Fibroblast of gingiva (primary cell): ENCODE measurements around the gene ADISSP.
A peak's percentile ranks its signal among the peaks of the same experiment; 100 is the strongest.

ENCODE experiments used
- DNase-seq: peaks from one replicate; pipeline ENCODE4 v3.0.0-alpha.2; 2011; ENCODE audit warnings: low read depth

The ADISSP gene

DNA sequence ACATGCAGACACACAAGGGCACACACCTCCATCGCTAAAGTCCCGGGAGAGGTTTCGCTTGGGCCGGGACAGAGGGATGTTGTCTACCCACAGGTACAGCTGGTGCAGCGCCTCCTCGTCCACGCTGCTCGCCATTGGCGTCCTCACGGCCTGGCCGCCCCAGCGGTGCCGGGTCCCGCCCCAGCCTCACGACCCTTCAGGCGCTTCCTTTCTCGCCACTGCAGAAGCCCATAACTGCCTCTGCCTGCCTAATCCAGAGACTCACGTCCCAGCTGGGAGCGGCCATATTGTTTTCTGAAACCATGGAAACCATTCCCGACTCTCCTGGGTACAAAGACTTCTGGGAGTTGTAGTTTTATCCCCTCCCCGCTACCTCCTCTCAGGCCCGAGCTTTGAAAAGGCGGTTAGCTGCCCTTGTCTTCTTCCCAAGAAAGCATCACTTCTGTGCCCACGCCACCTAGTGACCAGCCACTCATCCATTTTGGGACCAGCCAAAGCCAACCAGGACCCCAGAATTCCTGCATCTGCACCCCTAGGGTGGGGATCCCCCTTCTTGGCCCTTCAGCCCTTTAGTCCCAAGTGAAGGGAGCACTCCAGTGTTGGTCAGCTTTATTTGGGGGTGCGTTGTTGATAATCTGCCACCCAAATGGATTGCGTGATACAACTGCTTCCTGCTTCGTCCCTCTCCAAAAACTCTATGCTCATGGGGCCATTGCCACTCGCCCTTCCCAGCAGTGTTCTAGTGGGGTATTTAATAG is 13.8 kb upstream of the ADISSP start, which contains the start of gene SPEF1:
Gene SPEF1 (minus strand): TSS at position 296 of the 758 bp plus-strand sequence. CDS start 161 bp downstream, at position 135.
- DNase-seq = peak; percentile 91

DNA sequence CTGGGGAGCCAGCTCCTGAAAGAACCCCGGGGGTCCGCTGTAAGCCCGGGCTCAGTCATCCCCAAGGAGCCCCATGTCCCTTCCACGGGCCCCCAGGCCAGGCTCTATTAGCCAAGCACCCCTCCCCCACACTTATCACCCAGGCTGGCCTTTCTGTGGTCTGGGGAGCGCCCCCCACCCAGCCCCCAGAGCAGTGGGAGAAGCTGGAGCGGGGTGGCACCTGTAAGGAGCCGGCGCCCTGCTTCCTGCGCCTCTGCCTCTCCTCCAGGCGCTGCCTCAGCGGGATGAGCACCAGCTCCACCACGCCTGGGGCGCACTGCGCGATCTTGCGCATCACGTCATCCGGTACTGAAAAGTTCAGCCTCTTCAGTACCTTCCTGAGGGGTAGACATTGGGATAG is 11.4 kb upstream of the ADISSP start:
- no peak for DNase-seq

DNA sequence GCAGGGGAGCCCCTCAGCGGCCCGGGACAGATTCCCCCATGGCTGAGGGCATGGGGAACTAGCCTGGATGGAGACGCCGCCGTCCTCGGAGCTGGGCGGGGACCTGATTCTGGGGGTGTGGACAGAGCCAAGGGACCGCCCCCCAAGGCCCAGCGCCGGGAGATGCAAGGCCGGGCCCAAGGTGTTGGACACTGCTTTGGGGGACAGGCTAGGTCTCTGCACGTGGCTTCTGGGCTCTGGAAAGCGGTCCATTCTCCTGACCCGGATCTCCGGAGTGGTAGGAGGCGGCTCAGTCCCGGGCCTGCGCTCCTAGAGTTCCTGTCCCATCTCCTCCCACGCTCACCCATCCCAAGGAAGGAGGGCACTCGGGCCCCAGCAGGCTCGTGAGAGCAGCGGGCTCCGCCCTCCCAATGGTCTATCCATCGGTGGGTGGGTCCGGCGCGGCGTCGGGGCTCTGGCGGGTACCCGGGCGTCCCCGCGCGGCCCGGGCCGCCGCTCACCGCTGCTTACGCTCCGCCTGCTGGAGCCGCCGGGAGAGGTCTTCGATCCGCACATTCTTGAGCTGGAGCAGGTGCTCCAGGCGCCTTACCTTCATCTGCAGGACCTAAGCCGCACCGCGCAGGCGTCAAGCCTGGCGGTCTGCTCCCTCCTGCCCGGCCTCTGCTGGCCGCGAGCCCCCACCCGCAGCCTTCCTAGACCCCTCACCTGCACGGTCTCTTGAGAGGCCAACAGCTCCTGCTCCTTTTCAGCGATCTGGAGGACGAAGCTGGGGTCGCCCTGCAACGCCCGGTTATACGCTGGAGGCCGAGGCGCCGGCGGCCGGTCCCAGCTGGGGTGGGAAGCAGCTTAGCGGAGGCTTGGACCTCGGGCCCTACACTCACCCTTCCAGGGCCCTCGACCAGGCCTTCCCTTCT is 10.4 kb upstream of the ADISSP start:
- peak; percentile 41 for DNase-seq

DNA sequence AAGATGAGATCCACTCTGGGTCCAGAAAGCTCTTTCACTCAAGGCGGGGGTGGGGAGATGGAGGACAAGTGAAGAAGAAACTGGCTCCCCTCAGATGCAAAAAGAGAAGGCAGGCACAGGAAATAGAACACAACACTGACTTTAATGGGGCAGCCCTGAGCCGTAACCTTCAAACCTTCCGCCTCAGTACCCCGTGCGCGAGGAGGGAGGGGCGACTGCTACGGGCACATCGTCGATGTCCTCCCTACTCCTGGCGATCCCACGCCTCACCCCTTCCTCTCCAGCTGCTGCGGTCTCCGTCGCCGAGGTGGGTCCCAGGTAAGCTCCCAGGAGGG is 9.8 kb upstream of the ADISSP start:
- DNase-seq = no peak

DNA sequence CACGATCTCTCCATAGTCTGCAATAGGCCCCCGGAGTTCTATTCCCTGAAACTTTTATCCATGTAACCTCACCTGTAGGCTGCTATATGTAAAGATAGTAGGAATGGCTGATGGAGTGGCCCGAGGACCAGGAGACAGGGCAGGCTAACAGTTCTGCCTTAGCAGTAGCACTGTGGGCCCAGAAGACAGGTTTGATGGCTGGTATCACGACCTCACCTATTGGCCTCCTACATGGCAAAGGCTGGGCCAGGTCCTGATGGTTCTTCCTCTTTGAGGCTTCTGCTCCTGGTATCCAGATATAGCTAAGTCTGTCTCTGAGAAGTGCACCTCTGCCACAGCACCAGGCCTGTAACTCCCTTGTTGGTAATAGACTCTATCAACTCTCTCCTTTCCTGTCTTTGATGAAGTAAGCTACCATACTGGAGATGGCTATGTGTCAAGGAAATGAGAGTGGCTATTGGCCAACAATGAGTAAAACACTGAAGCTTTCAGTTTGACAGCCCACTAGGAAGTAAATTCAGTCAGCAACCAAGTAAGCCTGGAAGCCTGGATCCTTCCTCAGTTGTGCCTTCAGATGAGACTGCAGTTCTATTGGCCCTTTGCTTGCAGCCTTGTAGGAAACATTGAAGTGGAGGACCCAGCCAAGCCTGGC is 8.0 kb upstream of the ADISSP start:
- DNase-seq = no peak

DNA sequence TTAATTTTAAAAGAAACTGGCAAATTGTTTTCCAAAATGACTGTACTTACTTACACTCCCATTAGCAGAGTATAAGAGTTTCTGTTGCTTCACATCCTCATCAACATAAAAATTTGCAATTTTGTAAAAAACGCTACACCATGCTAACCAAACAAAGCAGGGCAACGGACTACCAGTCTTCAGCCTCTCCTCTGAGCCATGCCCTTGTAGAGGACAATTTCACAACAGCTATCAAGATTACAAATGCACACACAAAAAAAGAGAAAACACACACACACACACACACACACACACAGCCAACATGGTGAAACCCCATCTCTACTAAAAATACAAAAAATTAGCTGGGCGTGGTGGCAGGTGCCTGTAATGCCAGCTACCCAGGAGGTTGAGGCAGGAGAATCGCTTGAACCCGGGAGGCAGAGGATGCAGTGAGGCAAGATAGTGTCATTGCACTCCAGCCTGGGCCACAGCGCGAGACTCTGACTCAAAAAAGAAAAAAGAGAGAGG is 4.1 kb upstream of the ADISSP start:
- DNase-seq = peak; percentile 23

DNA sequence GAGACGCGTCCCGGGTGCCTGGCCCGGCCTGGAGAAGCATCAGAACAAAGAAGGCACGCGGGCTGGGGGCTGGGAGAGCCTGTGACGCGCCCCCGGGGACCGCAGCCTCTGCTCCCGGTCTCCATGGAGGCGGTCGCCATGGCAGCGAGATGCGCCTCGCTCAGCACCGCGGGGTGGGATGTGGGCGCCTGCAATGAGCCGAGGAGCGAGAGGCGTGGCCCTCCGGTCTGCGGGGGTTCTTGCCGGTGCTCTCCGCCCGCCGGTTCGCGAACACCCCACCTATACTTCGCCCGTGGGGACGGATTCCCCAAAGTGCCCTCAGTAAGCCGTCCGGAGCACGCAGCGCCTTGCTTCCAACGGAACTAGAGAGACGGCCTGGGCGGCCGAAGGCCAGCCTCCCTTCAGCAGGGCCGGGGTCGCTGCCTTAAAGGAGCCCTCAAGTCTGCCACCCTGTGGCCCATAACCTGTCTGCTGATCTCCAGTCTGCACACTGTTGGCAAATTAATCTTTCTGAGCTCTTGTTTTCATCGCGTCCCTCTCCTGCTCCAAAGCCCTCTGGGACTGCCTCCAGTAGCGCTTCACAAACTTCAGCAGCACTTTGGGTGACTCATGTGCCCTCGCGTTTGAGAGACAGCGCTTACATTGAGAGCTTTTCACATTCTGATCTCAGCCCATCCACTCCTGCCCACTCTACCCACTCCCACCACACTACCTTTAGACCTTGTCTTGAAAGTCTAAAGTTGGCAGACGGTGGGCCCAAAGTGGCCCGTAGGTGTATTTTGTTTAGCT is 983 bp upstream of the ADISSP start:
- DNase-seq = peak; percentile 72

DNA sequence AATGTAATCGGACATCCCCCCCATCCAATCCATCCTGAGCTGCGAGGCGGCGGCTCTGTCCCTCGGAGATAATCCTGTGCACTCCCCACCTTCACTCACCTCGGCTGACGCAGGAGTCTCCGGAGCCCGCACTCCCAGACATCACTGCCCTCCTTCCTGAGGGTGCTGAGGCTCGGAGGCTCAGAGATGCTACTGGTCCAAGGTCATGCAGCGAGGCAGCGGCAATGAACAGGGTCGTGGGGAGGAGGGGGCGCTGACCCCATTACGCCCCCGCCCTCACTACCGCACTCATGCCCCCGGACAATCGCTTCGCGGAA is 485 bp downstream of the ADISSP start:
- DNase-seq = no peak

DNA sequence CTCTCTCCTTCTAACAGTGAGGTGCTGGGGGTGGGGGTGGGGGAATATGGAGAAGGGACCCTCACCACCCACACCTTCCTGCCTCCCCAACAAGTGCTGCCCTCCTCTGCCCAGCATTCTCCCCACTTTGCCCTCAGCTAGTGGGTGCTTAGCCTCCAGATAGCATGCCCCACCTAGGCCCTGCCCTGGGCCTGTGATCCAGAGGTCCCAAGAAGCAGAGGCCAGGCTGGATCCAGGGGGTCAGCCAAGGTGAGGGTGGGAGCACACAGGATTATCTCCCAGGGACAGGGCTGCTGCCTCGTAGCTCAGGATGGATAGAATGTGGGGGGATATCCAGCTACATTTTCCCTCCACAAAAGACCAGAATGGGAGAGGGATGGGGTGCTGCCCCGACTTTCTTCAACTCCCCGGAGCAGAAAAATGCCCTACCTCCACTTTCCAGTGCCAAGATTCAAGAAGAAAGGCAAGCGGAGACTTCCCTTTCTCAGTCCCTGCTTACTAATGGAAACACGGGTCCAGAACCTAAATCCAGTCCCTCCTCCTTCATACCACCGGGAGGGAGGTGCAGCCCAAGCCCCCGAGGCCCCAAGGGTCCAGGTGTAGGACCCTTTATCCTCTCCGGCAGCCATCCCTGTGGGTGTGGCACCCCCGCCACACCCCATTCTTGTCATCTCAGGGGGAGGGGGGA is 987 bp downstream of the ADISSP start:
- no peak for DNase-seq

DNA sequence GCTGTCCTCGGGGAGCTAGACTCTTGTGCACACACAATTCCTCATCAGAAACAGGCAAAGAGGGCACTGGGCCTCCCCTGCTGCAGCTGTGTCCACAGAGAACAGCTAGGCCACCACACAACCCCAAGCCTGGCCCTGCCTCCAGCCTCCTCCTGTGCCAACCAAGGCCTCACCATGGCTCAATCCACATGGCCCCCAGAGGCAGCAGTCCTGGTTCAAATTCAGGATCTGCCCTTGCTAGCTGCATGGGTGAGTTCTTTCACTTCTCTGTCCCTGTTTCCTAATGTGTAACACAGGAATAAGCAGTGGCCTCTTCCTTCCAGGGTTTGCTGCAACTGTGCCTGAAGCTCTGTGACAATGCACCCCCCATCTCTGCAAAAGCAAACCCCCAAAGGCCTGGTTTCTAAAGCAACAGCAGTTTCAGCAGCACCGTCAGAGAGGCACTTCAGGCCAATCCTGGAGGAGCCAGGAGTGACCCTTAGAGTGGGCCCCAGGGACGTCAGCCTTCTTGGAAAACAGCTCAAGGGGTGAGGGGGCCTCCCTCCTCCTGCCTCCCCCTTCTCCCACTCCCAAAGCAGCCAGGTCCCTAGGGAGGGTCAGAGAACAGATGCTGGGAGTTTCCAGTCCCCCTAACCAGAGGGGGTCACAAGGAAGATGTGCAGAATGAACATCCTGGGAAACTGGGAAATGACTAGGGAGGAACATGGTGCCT is 2.2 kb downstream of the ADISSP start:
- no peak for DNase-seq

DNA sequence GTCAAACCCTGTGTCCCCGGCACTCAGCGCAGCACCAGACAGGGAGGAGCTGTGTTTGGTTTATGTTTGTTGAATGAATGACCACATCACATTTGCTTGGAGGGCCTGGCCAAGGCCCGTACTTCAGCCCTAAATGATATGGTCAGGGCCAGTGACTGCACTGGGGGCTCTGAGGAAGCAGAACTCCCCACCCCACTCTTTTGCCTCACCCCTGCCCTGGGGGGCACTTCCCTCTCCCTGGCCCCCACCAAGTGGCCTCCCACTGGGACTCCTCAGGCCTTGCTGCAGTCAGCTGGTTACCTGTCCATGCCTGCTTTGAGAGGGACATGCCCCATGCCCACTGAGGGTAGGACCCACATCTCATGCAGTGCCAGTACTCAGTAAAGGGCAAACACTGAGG is 2.9 kb downstream of the ADISSP start:
- DNase-seq = no peak

DNA sequence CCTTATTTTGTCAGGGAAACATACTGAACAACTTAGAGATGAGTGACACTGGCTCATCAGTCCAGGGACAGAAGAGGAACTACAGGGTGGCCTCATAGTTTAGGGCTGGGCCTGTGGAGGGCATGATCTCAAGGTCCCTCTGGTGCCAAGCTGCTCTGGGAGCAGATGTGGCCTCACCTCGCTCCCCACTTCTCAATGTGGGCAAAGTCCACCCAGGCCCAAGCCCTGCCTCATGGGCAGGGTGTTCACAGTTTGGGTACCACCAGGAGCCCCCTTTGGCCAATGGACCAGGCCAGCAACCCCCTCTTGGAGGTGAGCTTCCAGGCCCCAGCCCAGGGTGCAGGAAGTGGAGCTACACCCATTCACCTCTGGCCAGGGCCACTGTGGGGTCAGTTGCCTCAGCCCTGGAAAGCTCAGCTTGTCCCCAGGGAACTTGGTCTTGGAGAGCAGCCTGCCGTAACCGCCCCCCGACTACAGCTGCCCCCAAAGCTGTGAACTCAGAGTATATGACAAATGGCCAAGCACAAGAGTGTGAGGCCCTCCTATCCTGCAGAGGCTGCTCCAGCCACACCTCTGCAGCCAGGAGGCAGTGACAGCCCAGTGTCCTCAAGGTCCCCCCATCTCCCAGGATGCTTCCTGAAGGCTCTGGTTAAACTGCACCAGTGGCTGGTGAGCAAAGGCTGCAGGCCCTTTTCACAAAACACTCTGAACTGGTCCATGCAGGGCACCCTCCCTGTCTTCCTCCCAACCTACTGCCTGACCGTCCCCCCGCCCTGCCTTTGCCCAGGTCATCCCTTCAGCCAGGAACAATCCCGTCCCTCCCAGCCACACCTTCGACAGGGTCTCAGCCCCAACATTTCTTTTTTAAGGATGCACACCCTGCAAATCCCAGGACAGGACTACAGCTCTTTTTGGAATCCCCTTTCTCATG is 3.6 kb downstream of the ADISSP start:
- no peak for DNase-seq

DNA sequence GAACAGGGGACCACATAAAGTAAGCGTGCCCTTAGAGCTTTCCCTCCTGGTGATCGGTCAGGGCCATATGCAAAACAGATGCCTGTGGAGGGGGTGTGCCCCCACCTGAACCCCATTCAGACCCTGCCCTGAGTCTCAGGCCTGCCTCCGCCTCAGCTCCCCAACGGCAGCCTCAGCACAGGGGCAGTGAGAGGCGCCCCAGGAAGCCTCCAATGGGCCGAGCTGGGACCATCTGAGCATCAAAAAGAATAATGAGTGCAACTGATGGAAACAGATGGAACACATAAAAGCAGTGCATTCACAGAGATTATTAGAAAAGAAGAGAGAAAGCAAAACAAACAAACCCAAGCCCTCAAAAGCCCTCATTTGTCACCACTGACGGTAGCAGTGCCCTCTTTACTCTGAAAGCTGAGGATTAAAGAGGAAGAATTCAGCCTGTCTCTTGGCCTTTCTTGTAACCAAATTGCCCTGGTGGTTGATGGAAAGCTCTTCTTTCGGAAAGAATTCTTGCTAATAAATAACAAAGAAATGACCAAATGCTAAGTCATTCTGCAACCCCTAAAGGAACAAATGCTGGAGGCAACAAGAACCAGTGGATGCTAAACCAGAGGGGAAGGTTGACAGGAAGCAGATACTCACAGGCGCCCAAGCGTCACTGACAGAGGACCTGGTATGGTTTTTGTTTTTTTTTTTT is 6.8 kb downstream of the ADISSP start:
- peak; percentile 16 for DNase-seq

DNA sequence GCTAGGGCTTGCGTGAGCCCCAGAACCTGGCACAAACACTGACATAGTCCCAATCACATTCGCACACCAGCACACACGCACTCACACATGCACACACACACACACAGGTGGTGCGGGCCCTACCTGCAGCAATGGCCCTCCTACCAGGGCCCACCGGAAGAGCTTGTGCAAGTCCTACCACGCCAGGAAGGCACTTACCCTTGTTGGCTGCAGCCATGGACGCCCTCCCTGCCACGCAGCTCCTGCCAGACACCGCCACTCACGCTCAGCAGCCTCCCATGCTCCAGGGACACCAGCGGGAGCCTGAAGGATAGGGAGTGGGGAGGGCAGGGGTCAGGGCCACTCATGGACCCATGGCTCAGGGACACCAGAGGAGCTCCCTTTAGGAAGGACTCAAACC is 7.7 kb downstream of the ADISSP start:
- no peak for DNase-seq

DNA sequence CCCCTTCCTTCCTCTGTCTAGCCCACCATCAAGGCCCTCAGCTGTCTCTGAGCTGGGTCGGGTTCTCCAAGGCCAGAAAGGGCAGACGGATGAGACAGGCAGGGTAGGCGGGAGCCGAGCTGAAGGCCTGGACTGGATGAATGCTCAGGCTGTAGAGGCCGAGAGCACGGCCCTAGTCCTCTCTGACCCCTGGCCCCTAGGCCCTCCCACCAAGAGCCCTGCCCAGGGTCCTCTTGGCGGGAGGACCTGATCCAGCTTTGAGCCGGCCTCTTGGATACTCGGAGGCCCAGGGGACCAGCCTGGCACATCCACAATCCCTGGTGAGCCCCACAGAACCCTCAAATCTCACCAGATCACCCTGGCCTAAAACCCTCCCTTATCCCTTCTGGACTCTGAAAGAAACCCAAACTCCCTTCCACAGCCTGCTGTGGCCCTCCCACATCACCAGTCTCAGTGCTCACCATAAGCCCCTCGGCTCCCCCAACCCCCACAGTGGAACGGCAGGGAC is 8.2 kb downstream of the ADISSP start:
- DNase-seq = no peak

DNA sequence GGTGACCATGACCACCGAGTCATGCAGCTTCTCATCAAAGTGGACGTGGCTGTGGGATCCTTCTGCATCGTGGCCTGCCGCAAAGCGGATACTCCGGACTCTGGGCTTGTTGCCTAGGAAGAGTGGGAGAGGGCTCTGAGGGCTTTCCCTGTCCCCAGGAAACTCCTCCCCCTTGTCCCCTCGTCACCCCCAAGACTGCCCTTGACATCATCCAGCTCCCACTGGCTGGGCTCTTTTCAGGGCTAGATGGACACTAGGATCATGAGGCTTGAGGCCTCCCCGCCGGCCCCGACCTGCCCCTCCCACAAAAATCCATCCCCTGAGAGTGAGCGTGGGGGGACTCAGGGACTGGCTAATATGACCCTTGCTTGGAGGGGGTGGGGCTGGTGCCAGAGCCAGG is 9.0 kb downstream of the ADISSP start:
- DNase-seq = no peak

DNA sequence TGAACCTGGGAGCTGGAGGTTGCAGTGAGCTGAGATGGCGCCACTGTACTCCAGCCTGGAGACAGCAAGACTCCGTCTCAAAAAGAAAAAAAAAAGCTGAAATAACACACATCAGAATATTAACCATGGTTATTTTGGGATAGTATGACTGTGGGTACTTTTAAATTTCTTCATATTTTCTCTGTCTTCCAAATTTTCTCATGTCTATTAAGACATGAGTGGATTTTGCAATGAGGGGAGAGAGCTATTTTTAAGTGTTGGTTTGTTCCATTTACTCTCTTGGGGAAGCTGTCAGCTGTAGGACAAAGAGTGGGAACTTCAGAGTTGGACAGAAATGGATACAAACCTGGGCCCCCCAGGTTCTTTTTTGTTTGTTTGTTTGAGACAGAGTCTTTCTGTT is 10.3 kb downstream of the ADISSP start:
- DNase-seq = peak; percentile 46

DNA sequence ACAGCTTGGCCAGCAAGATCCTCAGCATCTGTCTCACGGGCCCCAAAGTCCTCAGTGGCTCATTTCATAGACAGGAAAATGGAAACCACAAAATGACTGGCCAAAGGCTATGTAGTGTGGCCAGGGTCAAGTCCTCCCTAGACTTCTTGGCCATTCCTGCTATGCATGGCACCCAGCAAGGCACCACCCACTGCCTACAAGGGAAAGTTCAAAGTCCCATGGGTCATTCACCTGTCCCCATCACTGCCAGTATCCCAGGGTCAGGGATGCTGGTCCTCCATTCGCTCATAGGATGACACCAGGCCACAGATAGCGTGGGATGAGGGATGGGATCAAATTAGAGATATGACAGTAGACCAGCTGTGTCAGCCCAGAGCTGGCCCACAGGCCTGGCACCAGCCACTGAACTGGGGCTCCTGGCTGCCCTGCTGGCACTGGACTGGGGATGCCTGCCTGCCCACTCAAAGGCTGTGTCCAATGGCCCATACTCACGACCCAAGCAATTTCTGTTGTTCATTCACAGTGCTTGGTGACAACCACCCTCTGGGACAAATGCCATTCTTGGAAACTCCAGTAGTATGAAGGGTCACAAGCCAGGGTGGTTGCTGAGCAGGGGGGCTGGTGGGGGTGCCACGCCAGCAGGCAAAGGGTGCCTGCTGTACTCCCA is 11.6 kb downstream of the ADISSP start:
- no peak for DNase-seq
